K562 (cell line): Measurements from ENCODE around the gene KHDC1. TPM values are rescaled to one million over a fixed set of nuclear protein-coding genes. Genes with fewer than 3 reads are reported as not detected.

Experiments used
- ARID2 ChIP-seq: fragments of 450-650 bp; IDR thresholded peaks from 2 replicates; pipeline ENCODE4 v1.6.1; 2017; ENCODE audit warnings: antibody characterized with exemption, mild to moderate bottlenecking
- CREB3L1 ChIP-seq: fragments of 450-650 bp; IDR thresholded peaks from 2 replicates; pipeline ENCODE4 v1.6.1; 2014; ENCODE audit warnings: low read depth, mild to moderate bottlenecking, moderate library complexity, borderline replicate concordance
- HDAC8 ChIP-seq: fragments of 450-650 bp; IDR thresholded peaks from 2 replicates; pipeline ENCODE4 v1.6.1; 2016; ENCODE audit warnings: mild to moderate bottlenecking, missing genetic modification characterization, moderate library complexity, missing compliant biosample characterization
- KLF16 ChIP-seq: IDR thresholded peaks from 2 replicates; pipeline ENCODE4 v1.6.1; 2016; ENCODE audit warnings: antibody characterized with exemption
- LARP7 ChIP-seq: fragments of 450-650 bp; IDR thresholded peaks from 2 replicates; pipeline ENCODE4 v1.6.1; 2016
- MAFK ChIP-seq: IDR thresholded peaks from 2 replicates; pipeline ENCODE4 v1.6.1; 2011; ENCODE audit warnings: low read length, improper control_type of control experiment
- NFRKB ChIP-seq: fragments of 450-650 bp; IDR thresholded peaks from 2 replicates; pipeline ENCODE4 v1.6.1; 2016; ENCODE audit warnings: low read depth
- SIRT6 ChIP-seq: IDR thresholded peaks from one replicate; pipeline ENCODE4 v1.6.1; 2012; ENCODE audit warnings: low read depth, mild to moderate bottlenecking, control low read depth, inconsistent platforms, low read length, moderate library complexity
- SPI1 ChIP-seq: IDR thresholded peaks from 2 replicates; pipeline ENCODE4 v1.6.1; 2011; ENCODE audit warnings: low read depth, low read length, control low read depth, borderline replicate concordance
- TOE1 ChIP-seq, 2 experiments: fragments of 450-650 bp in 1 of 2; sonication (generic) in 1 of 2; formaldehyde crosslinking in 1 of 2; IDR thresholded peaks; 2 replicates each; pipeline versions ENCODE4 v1.7.1 to v1.8.0; 2016 to 2022; ENCODE audit warnings: borderline replicate concordance in 2 of 2, mild to moderate bottlenecking in 2 of 2, antibody characterized with exemption in 1 of 2, inconsistent platforms in 1 of 2, low read depth in 1 of 2, missing genetic modification reagents in 1 of 2, moderate library complexity in 1 of 2
- polyA plus RNA-seq, 8 experiments: library from polyadenylated mRNA; depleted of rRNA in 4 of 8; stranded (reverse) in 5 of 8; unstranded in 3 of 8; fragments of >200 nt; fragmentation: Nextera tagmentation in 2 of 8; fragmentation: Illumina TruSeq in 1 of 8; extraction: Ambion mirVana in 2 of 8; extraction: Trizol in 1 of 8; gene quantifications; 2 replicates each; pipeline versions ENCODE4 v1.2.1 to v1.2.3, GENCODE V29; 2011 to 2014; ENCODE audit warnings: inconsistent platforms in 1 of 8, missing spikeins in 1 of 8
- total RNA-seq, 7 experiments: library from RNA; depleted of rRNA in 6 of 7; stranded (reverse); fragments of >200 nt in 6 of 7; fragmentation: Illumina TruSeq in 2 of 7; extraction: Trizol in 2 of 7; gene quantifications; 2 replicates each; pipeline versions ENCODE4 v1.2.1 to v1.2.3, GENCODE V29; 2011 to 2021; ENCODE audit warnings: low replicate concordance in 1 of 7
- TF ChIP-seq, protein P1 (sequence below), 2 experiments: fragments of 450-650 bp in 1 of 2; sonication (generic) in 1 of 2; formaldehyde crosslinking in 1 of 2; IDR thresholded peaks; 2 replicates each; pipeline versions ENCODE4 v1.7.1 to v1.9.0; 2016 to 2022; ENCODE audit warnings: inconsistent platforms in 1 of 2, mild to moderate bottlenecking in 1 of 2, missing genetic modification reagents in 1 of 2
- TF ChIP-seq, protein P2 (sequence below), 2 experiments: fragments of 450-650 bp; IDR thresholded peaks; 2 replicates each; pipeline ENCODE4 v1.6.1; 2016

KHDC1 gene
- total and polyA plus RNA-seq, 9 of the 15 experiments (the other 6 are each of a cell fraction or from before 2014, with no cell fraction given): 2.5 to 19.5 (median 8.0) TPM

- TF ChIP-seq, protein P1, sequence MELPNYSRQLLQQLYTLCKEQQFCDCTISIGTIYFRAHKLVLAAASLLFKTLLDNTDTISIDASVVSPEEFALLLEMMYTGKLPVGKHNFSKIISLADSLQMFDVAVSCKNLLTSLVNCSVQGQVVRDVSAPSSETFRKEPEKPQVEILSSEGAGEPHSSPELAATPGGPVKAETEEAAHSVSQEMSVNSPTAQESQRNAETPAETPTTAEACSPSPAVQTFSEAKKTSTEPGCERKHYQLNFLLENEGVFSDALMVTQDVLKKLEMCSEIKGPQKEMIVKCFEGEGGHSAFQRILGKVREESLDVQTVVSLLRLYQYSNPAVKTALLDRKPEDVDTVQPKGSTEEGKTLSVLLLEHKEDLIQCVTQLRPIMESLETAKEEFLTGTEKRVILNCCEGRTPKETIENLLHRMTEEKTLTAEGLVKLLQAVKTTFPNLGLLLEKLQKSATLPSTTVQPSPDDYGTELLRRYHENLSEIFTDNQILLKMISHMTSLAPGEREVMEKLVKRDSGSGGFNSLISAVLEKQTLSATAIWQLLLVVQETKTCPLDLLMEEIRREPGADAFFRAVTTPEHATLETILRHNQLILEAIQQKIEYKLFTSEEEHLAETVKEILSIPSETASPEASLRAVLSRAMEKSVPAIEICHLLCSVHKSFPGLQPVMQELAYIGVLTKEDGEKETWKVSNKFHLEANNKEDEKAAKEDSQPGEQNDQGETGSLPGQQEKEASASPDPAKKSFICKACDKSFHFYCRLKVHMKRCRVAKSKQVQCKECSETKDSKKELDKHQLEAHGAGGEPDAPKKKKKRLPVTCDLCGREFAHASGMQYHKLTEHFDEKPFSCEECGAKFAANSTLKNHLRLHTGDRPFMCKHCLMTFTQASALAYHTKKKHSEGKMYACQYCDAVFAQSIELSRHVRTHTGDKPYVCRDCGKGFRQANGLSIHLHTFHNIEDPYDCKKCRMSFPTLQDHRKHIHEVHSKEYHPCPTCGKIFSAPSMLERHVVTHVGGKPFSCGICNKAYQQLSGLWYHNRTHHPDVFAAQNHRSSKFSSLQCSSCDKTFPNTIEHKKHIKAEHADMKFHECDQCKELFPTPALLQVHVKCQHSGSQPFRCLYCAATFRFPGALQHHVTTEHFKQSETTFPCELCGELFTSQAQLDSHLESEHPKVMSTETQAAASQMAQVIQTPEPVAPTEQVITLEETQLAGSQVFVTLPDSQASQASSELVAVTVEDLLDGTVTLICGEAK (IDR thresholded peaks at IDR 0.05): peak; percentile 39; the same call in 1 of the 2 replicates
- TF ChIP-seq, protein P1 (CRISPR knock-in tag; IDR thresholded peaks at IDR 0.05): no peak
- peak; percentile 70; the same call in 1 of the 2 replicates for TF ChIP-seq CREB3L1
- TF ChIP-seq HDAC8 (tag): 0 out of 2 replicates have a peak, but pooled peaks have one; percentile 18
- peak; percentile 31; the same call in 1 of the 2 replicates for TF ChIP-seq TOE1 (IDR thresholded peaks at IDR 0.05; ENCODE audit: borderline replicate concordance)
- TF ChIP-seq TOE1 (CRISPR knock-in tag; IDR thresholded peaks at IDR 0.05; ENCODE audit: borderline replicate concordance, low read depth): no peak
- TF ChIP-seq, protein P2, sequence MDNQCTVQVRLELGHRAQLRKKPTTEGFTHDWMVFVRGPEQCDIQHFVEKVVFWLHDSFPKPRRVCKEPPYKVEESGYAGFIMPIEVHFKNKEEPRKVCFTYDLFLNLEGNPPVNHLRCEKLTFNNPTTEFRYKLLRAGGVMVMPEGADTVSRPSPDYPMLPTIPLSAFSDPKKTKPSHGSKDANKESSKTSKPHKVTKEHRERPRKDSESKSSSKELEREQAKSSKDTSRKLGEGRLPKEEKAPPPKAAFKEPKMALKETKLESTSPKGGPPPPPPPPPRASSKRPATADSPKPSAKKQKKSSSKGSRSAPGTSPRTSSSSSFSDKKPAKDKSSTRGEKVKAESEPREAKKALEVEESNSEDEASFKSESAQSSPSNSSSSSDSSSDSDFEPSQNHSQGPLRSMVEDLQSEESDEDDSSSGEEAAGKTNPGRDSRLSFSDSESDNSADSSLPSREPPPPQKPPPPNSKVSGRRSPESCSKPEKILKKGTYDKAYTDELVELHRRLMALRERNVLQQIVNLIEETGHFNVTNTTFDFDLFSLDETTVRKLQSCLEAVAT (IDR thresholded peaks at IDR 0.05): 0 out of 4 replicates have a peak, but pooled peaks of 1 of the 2 experiments have one; percentile 19
- TF ChIP-seq KLF16: no peak
- no peak for TF ChIP-seq SPI1
- TF ChIP-seq MAFK: no peak
- no peak for TF ChIP-seq SIRT6
- peak; percentile 54; the same call in 1 of the 2 replicates for TF ChIP-seq ARID2
- TF ChIP-seq LARP7: 0 out of 2 replicates have a peak, but pooled peaks have one; percentile 53
- TF ChIP-seq NFRKB: 0 out of 2 replicates have a peak, but pooled peaks have one; percentile 58
These were observed 46.9 kb upstream of the KHDC1 start (continued) for GRCh38 chr6:73309785-73310502.
